Measurements from ENCODE around the gene PKM. TPM values are rescaled to one million over a fixed set of nuclear protein-coding genes. Genes with fewer than 3 reads are reported as not detected.
A peak's percentile ranks its signal among the peaks of the same experiment; 100 is the strongest.
"Not testable (repeated sequence)": the region's sequence is repeated elsewhere in the genome, so short reads cannot be mapped to it uniquely, and the experiment has no call there.

Gene PKM
- 942 and 1,007 TPM in 2 replicates for total RNA-seq (2014; rRNA removed; shearing (Covaris generic))

DNA sequence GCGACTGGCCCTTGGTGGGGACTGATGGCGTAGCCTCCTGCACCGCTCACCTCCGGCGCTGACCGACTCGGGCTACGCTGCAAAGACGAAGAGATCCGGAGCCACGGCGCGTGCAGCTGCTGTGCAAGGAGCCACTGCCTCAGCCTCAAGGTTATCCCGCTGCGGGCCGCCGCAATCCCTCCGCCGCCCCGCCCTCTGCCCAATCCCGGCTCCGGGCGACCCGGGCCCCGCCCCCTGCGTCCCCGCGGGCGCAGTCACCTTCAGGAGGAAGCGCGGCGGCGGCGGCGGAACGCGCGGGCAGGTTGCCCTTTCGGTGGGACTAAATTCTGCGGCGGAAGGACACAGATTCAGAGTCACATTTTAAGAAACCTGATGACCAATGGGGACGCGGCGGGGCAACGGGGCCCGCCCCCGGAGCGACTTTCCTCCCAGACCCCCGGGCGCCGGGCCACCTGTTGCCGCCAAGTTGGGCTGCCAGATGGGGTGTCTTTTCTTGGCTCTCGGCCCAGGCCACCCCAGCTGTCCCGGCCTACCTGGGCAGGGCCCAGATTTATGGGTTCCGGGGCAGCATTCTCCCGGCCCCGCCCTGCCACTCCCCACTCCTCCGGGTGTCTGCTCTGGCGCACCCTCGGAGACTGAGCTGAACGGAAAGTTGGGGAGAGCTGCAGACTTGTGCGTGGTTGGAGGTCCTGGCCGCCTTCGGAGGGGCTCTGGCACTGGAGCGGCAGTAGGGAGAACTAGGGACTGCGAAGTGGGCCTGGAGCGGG, at the start of gene PKM:
TSS of gene PKM (minus strand) at position 125 of the 767 bp plus-strand sequence. CDS start 12,093 bp downstream, outside the sequence.
- Histone ChIP-seq H3K36me3 (replicated peaks; ENCODE audit: control insufficient read depth, insufficient read depth, low read length) (no peaks in the 10 kb centered on the region), H3K27me3 (ENCODE audit: control insufficient read depth, insufficient read depth, low read length) (peaks cover 2% of the 10 kb centered on the region; the same call in 1 of the 2 replicates), H3K4me3 (ENCODE audit: insufficient read depth, low read depth, low read length) (peak within 1 kb of the TSS; percentile 100)
- DNase-seq, result peak; percentile 99

DNA sequence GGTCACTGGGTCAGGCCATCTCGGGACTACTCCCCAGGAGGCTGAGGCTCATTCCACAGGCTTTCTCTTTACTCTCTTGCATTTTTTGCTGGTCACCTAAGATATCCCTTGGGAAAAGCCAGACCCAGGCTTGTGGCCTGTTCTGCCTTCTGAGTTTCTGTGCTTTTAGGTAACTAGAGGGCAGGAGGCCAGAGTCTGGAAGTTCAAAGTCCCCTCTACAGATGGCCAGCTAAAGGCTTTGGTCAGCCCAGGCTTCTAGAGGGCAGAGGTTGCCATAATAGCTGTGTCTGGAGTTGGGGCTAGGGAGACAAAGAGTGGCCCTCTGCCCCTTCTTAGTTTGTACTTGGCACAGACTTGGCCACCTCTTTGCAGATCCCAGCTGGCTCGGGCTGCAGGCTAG, 49.8 kb upstream of the PKM start:
- no peak overlapping the region for H3K4me3 ChIP-seq (ENCODE audit: insufficient read depth, low read depth, low read length)
- H3K36me3 ChIP-seq (replicated peaks; ENCODE audit: control insufficient read depth, insufficient read depth, low read length), result no peaks in the 10 kb centered on the region
- no peak for DNase-seq
- peaks cover 5% of the 10 kb centered on the region; the same call in 1 of the 2 replicates for H3K27me3 ChIP-seq (ENCODE audit: control insufficient read depth, insufficient read depth, low read length)

DNA sequence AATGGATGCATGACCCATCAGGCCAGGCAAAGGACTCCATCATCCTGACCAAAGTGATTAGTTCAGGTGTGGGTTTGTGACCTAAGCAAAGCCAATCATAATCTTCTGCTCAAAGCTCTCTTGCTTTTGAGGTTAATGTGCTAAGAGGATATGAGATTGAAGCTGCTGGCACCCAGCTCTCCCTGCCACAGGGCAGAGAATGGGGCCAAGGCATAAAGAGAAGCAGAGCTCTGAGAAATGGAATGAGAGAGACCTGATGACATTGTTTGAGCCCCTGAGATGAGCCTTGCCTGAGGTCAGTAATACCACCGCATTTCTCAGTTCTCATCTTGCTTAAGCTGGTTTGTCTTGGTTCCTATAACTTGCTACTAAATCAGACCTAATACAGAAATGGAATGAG, 47.7 kb upstream of the PKM start:
- Histone ChIP-seq H3K4me3 (ENCODE audit: insufficient read depth, low read depth, low read length) (no peak overlapping the region), H3K27me3 (ENCODE audit: control insufficient read depth, insufficient read depth, low read length) (peaks cover 7% of the 10 kb centered on the region; the same call in 1 of the 2 replicates), H3K36me3 (replicated peaks; ENCODE audit: control insufficient read depth, insufficient read depth, low read length) (no peaks in the 10 kb centered on the region)
- no peak for DNase-seq

GRCh38 chr15:72276326-72276700, 45.3 kb upstream of the PKM start:
- no peak for DNase-seq

DNA sequence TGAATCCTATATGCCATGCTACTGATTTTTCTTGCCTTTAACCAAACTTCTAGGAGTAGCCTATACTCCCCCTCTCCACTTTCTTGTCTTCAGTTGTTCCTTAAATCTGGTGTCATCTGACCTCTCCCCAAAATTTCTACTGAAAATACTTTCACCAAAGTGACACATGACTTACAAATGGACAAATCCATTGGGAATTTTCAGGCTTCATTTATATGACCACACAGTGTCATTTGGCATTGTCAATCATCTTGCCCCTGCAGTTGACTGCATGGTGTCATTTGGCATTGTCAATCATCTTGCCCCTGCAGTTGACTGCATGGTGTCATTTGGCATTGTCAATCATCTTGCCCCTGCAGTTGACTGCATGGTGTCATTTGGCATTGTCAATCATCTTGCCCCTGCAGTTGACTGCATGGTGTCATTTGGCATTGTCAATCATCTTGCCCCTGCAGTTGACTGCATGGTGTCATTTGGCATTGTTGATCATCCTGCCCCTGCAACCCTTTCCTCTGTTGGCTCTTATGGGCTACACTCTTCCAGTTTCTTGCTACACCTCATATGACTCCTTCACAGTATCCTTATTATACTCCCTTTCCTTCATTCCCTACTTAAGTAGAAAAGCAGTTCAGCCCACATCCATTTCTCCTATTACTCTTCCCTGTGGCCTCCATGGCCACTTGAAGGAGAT, 44.8 kb upstream of the PKM start:
- not testable (repeated sequence) for DNase-seq; H3K4me3 ChIP-seq (ENCODE audit: insufficient read depth, low read depth, low read length); H3K27me3 ChIP-seq (ENCODE audit: control insufficient read depth, insufficient read depth, low read length); H3K36me3 ChIP-seq (replicated peaks; ENCODE audit: control insufficient read depth, insufficient read depth, low read length)

More at GRCh38 chr15:72276326-72276700, 45.3 kb upstream of the PKM start:
- Histone ChIP-seq H3K4me3 (ENCODE audit: insufficient read depth, low read depth, low read length) (no peak overlapping the region), H3K36me3 (replicated peaks; ENCODE audit: control insufficient read depth, insufficient read depth, low read length) (no peaks in the 10 kb centered on the region), H3K27me3 (ENCODE audit: control insufficient read depth, insufficient read depth, low read length) (peaks cover 9% of the 10 kb centered on the region; the same call in 1 of the 2 replicates)

- no peak for DNase-seq
- Histone ChIP-seq H3K36me3 (replicated peaks; ENCODE audit: control insufficient read depth, insufficient read depth, low read length) (peaks cover 3% of the 10 kb centered on the region), H3K4me3 (ENCODE audit: insufficient read depth, low read depth, low read length) (peak overlapping the region; percentile 86), H3K27me3 (ENCODE audit: control insufficient read depth, insufficient read depth, low read length) (peaks cover 4% of the 10 kb centered on the region; the same call in 1 of the 2 replicates)
Measured at GRCh38 chr15:72272997-72273352, 42.0 kb upstream of the PKM start.

DNA sequence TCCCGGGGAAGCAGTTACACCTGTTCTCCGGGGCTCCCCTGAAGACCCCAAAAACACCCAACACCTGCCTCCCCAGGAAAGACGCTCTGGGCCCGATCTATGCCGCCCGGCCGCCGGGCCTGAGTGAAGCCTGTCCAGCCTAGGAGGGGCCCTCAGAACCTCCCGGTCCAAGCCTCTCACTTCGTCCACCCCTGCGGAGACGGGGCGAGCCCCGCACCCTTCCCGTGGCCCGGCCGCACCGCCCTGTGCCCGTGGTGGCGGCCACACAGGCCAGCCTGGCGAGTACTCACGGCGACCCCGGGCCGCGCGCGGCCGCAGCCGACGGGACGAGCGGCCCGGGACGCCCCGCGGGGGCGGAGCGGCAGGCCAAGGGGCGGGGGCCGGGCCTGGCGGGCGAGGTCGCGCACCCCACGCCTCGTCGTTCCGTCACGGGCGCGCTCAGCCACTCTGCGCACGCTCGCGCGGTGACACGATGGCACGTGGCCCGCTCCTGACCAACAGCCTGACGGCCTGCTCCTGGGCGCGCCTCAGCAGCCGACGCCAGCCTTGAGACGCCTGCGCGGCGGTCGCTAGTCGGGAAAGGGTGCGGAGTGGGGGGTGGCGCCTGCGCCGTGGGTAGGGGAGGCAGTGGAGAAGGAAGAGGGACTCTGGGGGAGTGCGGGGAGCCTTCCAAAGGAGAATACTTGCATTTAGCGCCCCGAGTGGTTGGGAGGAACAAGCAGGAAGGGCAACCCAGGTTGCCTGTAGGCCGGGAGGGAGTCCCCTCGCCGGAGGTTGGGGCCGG, 41.4 kb upstream of the PKM start, which contains the start of gene PARP6:
TSS of gene PARP6 (minus strand) at position 342 of the 784 bp plus-strand sequence. CDS start 5,077 bp downstream, outside the sequence.
- peaks cover 4% of the 10 kb centered on the region; the same call in 1 of the 2 replicates for H3K27me3 ChIP-seq (ENCODE audit: control insufficient read depth, insufficient read depth, low read length)
- H3K36me3 ChIP-seq (replicated peaks; ENCODE audit: control insufficient read depth, insufficient read depth, low read length), result peaks cover 5% of the 10 kb centered on the region
- DNase-seq, result peak; percentile 98
- peak within 1 kb of the TSS; percentile 86 for H3K4me3 ChIP-seq (ENCODE audit: insufficient read depth, low read depth, low read length)

DNA sequence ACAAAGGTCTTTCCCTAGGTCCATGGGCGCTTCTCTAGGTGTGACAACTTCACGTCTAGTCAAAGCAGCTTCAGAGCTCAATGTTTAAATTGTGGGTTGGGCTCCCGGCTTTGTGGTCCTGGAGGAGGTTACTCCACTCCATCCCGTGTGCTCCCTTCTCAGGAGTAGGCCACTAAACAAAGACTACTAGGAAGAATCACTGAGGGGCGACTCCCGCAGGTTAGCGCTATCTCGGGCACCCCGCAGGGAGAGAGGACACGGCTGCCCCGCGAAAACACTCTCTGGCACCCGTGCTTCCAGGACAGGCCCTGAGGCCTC, 40.9 kb upstream of the PKM start:
- peaks cover 4% of the 10 kb centered on the region; the same call in 1 of the 2 replicates for H3K27me3 ChIP-seq (ENCODE audit: control insufficient read depth, insufficient read depth, low read length)
- peak; percentile 72 for DNase-seq
- peaks cover 7% of the 10 kb centered on the region for H3K36me3 ChIP-seq (replicated peaks; ENCODE audit: control insufficient read depth, insufficient read depth, low read length)
- H3K4me3 ChIP-seq (ENCODE audit: insufficient read depth, low read depth, low read length), result peak overlapping the region; percentile 86

DNA sequence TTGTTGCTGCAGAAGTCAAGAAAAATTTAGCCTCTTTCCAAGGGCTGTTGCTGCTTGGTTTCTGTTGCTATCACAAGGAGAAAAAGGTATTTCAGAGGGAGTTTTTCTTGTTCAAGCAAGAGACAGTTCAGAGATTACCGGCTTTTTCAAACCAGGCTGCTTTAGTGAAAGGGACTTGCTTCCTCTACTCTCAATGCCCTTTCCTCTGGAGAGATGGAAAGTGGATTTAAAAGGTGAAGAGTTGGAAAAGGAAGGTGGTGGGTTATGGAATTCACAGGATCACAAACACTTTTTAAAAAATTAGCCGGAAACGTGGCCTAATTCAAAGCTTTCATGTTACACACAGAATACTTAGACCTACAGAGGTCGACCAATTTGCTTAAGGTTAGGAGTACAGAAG, 40.2 kb upstream of the PKM start:
- Histone ChIP-seq H3K27me3 (ENCODE audit: control insufficient read depth, insufficient read depth, low read length) (peaks cover 4% of the 10 kb centered on the region; the same call in 1 of the 2 replicates), H3K4me3 (ENCODE audit: insufficient read depth, low read depth, low read length) (no peak overlapping the region), H3K36me3 (replicated peaks; ENCODE audit: control insufficient read depth, insufficient read depth, low read length) (peaks cover 13% of the 10 kb centered on the region)
- no peak for DNase-seq

DNA sequence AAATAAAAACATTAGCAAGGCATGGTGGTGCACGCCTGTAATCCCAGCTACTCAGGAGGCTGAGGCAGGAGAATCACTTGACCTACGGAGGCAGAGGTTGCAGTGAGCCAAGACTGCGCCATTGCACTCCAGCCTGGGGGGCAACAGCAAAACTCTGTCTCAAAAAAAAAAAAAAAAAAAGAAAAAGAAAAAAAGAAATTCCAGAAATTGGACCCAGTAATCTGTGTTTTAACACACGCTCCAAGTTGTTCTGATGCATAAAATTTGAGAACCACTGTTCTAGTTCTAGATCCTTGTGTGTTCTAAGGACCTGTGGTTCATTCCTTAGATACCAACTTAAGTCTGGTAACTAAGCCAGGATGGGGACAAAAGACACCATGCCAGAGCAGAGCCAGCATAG, 38.7 kb upstream of the PKM start:
- H3K27me3 ChIP-seq (ENCODE audit: control insufficient read depth, insufficient read depth, low read length), result peaks cover 2% of the 10 kb centered on the region; the same call in 1 of the 2 replicates

DNA sequence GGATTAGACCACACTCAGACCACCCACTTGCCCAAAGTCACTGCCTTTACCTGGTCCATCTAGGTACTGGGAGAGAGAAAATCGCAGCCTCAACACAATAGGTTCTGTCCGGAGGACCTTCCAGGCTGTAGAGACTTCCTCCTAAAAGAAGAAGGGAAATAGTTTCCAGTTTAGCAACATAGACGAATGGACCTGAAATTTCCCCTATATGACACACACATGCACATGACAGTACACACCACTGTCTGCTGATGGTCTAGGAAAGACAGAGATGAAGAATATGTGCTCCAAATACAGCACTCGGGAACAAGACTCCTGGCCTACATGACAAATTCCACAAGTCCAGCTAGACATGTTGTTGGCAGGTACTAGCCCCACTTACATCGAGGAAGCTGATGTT, 34.0 kb upstream of the PKM start:
- no peak for DNase-seq
- H3K36me3 ChIP-seq (replicated peaks; ENCODE audit: control insufficient read depth, insufficient read depth, low read length), result peaks cover 55% of the 10 kb centered on the region
- no peaks in the 10 kb centered on the region for H3K27me3 ChIP-seq (ENCODE audit: control insufficient read depth, insufficient read depth, low read length)
- H3K4me3 ChIP-seq (ENCODE audit: insufficient read depth, low read depth, low read length), result no peak overlapping the region

More for the DNA sequence above, 38.7 kb upstream of the PKM start:
- DNase-seq, result no peak
- Histone ChIP-seq H3K4me3 (ENCODE audit: insufficient read depth, low read depth, low read length) (no peak overlapping the region), H3K36me3 (replicated peaks; ENCODE audit: control insufficient read depth, insufficient read depth, low read length) (peaks cover 26% of the 10 kb centered on the region)

- H3K4me3 ChIP-seq (ENCODE audit: insufficient read depth, low read depth, low read length), result no peak overlapping the region
- no peaks in the 10 kb centered on the region for H3K27me3 ChIP-seq (ENCODE audit: control insufficient read depth, insufficient read depth, low read length)
- peaks cover 37% of the 10 kb centered on the region for H3K36me3 ChIP-seq (replicated peaks; ENCODE audit: control insufficient read depth, insufficient read depth, low read length)
- no peak for DNase-seq
Measured at GRCh38 chr15:72252663-72253299, 21.8 kb upstream of the PKM start.

- Histone ChIP-seq H3K36me3 (replicated peaks; ENCODE audit: control insufficient read depth, insufficient read depth, low read length) (peaks cover 26% of the 10 kb centered on the region), H3K27me3 (ENCODE audit: control insufficient read depth, insufficient read depth, low read length) (peaks cover 5% of the 10 kb centered on the region; the same call in 1 of the 2 replicates), H3K4me3 (ENCODE audit: insufficient read depth, low read depth, low read length) (no peak overlapping the region)
- DNase-seq, result no peak
Measured at GRCh38 chr15:72249142-72249810, 18.3 kb upstream of the PKM start.
